NCI-H1092 (cell line): ENCODE data around the gene CAVIN4.

Source experiments
- DNase-seq: peaks from one replicate; lab custom pipeline; 2025; lab: John Stamatoyannopoulos, UW

Gene CAVIN4

DNA sequence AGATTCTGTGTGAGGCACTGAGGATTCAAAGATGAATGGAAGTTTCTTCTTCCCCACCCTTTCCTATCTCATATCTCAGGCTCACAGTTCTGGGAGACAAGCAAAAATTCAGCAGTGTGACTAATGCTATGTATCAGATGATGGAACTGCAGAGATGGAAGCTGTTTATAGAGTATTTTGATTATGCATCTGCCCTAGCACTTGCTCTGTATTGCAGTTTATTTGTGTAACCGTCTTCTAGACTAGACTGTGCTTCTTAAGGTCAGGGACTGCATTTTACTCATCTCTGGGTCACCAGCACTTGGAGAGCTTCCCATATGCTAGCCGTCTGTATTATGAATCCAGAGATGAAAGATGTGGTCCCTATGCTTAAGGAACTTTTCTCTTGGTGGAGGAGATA is 12.6 kb downstream of the CAVIN4 start:
- DNase-seq: no peak

DNA sequence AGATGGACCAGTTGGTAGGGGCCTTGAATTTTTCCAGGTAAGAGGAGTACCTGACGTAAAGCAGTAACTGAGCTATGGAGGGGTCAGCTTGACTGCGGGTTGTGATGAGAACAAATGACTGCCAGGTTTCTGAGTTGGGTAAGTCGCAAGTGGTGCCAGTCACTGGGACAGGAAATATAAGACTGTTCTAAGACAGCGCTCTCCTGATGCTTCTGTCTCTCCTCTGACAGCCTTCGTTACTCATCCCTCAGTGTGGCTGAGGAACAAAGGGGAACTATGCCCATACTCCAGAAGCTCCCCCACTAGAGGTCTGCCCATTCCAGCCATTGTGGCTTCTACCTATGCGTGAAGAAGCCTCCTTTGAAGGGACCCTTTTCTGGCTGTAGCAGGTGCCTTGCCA is 13.3 kb downstream of the CAVIN4 start:
- DNase-seq: no peak

DNA sequence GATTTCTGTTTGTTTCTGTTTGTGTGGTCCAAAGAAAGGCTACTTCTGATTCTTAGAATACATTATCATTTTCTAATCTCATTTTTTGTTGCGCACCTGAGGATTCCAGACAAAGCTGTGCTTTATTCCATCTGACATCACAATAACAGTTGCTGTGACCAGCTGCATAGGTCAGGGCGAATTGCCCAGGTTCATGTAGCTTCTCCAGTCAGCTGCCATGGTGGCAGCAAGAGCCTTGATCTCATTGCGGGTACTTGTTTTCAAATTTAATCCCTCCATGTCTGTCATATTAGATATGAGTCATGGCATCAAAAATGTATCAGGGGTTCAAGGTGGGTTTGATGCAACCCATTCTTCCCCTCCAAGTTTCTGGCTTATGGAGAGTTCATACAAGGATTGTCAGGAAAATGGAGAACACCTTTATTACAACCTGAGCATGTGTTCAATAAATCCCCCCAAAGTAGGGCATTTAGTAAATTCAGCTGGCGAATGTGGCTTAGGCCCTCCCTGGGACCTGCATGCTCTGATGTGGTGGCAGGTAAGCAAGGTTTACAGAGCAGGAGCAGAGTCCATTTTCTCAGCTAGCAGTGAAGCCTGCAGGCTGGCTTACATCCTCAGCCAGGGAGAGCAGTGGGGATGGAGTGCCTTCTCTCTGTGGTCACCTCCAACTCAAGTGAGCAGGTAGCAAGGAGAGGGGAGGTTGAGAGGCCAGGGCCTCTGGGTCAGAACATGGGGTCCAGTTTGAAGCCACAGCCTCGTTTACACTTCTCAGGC is 13.9 kb downstream of the CAVIN4 start:
- DNase-seq: no peak

DNA sequence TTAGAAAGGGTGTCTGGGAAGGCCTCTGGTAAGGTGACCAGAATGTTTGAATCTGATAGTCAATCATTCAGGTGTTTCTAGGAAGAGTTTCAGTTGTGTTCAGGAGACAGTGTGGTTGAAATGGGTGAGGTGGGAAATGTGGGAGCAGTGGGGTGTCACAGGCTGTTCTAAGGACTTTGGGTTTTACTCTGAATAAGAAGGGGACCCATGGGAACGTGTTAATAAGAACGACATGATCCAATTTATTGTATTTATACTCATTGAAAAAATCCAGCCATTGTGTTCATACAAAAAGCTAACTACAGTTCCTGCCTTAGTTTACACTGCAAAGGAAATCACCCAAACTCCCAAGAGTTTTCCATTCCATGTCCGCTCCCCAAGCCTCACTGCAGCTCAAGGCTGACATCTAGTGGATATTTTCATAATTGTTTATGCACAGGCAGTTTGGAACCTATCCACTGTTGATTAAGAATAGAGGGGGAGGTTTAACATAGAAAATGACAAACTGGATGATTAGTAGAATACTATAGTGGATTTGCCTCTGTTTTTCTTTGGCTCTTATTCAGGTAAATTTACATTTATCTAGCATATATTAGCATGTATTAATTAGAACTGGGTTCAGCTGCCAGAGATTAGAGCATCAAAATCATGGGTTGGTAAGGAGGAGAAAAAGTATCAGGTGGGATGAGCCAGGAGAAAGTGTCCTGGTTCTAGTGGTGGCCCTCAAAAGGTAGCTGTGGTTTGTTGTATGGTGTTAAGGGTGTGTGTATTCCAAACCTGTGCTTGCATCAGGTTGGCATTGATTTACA is 17.7 kb downstream of the CAVIN4 start:
- DNase-seq: peak; percentile 50

DNA sequence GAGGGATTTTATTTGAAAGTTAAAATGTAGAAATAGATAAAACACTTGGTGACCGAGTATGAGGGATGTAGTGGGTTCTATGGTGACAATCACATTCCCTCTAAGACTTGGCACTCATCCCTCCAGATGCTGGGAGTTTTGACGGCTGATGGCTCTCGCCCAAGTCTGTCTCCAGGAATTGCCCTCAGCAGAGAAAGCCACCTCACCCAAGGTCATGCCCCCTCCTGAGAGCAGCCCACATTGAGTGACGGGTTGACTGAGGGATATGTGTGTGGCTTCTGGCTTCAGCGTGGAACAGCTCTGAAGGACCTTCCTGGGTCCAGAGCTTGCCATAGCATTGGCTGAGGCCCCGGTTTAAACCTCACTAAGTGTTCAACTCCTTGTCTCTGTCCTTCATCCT is 19.4 kb downstream of the CAVIN4 start:
- no peak for DNase-seq

DNA sequence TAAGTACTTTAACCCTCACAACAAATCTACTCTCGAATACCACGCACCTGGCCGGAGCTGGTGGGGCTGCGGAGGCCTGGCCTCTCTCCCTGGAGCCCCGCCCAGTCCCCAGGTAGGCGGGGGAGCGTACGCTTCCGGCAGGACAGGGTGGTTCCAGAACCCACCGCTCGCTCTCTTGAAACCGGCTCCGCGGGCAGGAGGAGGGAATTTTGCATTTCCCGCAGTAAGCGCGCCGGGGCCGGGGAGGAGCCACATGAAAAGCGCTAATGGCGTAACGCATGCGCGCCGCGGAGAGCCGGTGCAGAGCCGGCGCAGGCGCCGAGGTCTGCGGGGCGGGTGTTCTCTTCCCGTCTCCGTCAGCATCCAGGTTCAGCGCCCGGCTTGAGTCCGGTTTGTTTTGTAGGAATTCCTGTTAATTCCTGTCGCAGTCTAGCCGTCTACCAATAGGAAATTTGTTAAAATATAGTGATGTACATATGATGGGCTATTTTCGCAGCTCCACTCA is 20.8 kb downstream of the CAVIN4 start:
- peak; percentile 87 for DNase-seq

DNA sequence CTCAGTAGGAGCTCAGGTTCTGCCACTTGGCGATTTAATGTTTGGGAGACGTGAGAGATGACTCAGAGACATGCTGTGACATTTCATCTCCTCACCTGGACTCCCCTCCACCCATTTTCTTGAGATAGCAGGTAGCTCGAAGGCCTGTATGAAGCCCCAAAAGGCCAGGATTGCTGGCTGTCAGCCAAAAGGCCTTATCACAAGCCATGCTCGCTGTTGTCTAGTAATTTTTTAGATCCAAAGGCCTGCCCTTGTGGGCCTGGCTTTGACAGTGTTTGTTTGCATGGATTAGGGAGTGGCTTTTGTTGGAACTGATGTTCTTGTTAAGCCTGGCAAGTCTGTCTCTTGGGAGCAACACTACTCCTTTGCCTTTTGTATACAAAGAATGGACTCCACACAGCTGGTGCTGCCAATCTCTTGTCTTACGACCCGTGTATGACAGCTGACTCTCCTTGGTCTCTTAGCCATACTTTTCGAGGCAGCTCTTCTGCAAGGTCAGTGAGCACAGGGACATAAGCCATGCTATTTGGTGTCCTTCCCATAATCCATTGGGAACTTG is 22.7 kb downstream of the CAVIN4 start:
- no peak for DNase-seq

DNA sequence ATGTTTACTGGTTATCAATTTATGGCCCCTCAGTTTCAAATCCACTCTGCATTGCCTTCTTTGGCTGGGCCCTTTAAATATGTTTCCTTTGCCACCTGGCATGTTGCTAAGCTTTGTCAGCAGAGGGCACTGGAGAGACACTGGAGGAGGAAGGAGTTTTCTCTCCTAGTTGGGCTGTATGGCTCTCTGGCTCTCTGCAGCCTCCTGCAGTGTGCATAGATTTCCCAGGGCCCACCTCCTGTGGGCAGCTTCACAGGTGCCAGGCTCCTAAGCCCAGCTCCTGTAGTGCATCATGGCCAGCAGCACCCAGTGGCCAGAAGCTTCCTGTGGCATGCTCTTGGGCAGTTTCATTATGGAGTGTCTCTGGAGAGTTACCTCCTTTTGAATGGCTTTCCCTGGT is 23.3 kb downstream of the CAVIN4 start:
- peak; percentile 55 for DNase-seq

DNA sequence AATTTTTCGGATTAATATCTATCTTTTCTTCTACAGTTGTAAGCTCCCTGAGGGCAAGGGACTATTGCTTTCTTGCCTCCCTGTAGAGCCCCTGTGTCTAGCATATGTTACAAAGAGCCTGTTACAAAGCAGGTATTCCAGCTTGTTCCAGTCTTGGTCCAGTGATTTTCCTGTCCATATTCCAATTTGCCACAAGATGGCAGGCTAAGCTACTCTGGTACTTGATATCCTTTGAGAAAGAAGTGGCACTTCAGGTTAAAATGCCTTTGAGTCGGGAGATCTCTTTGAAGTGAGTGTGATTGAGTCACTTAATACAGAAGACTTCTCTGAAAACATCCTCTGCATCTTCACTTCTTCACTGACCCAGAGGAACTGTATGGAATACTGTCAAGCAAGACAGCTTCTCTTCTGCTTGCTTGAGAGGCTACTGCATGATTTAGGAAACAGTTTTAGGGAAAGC is 24.5 kb downstream of the CAVIN4 start:
- DNase-seq: peak; percentile 50

DNA sequence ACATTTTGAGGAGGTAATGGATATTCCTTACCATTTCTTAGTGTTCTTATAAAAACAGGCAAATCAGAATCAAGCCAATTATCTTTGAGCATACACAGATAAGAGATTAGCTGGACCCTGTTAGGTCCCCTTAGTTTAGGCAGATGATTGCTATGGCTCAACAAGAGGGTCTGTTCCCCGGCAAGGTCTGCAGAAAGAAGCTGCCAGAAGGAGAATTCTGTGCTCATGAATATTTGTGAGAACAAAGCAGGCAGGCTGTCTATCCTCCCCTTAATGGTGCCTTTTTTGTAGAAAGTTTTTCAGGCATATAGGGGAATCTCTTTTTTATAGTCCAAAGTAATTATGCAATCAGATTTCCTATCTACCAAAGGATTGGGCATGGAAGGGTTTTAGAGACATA is 27.5 kb downstream of the CAVIN4 start:
- no peak for DNase-seq

DNA sequence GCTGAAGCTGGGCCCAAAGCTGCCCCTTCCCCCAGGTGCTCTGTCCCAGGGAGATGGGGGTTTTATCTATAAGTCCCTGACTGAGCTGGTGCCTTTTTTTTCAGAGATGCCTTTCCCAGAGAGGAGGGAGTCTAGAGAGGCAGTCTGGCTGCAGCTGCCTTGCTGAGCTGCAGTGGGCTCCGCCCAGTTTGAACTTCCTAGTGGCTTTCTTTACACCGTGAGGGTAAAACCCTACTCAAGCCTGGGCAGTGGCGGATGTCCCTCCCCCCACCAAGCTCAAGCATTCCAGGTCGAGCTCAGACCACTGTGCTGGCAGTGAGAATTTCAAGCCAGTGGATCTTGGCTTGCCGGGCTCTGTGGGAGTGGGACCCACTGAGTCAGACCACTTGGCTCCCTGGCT is 41.3 kb downstream of the CAVIN4 start:
- DNase-seq: no peak

DNA sequence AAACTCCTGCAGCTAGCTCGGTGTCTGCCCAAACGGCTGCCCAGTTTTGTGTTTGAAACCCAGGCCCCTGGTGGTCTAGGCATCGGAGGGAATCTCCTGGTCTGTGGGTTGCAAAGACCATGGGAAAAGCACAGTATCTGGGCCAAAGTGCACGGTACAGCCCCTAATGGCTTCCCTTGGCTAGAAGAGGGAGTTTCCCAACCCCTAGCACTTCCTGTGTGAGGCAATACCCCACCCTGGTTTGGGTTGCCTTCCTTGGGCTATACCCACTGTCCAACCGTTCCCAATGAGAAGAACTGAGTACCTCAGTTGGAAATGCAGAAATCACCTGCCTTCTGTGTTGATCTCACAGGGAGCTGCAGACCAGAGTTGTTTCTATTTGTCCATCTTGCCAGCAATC is 41.8 kb downstream of the CAVIN4 start:
- no peak for DNase-seq

DNA sequence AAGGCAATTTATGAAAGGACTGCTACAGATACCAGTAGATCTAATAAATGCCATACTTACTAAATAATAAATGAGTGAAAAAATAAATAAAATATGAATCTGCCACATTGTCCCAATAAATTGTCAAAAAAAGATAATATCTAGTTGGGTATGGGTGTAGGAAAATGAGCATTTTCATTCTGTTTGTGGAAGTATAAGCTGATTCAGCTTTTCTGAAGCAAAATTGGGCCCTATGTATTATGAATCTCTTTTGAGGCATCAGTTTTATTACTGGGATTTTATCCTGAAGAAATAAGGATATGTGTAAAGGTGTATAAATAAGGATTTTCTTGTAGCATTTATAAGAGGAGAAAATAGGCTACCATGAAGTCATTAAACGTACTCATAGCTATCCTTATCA is 46.1 kb downstream of the CAVIN4 start:
- DNase-seq: no peak

DNA sequence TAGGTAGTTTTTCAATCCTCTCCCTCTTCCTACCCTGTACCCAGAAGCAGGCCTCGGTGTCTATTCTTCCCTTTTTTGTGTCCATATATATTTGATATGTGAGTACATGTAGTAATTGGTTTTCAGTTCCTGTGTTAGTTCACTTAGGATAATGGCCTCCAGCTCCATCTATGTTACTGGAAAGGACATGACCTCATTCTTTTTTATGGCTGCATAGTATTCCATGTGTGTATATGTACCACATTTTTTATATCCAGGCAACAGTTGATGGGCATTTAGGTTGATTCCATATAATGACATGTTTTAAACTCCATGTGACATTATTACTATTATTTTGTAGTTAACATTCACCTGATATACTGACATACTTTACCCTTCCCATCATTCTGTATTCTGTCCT is 49.1 kb downstream of the CAVIN4 start:
- no peak for DNase-seq

DNA sequence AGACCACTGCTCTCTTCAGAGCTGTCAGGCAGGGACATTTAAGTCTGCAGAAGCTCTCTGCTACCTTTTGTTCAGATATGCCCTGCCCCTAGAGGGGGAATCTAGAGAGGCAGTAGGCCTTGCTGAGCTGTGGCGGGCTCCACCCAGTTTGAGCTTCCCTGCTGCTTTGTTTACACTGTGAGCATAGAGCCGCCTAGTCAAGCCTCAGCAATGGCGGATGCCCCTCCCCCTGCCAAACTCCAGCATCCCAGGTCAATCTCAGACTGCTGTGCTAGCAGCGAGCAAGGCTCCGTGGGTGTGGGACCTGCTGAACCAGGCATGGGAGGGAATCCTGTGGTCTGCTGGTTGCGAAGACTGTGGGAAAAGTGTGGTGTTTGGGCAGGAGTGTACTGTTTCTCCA is 59.9 kb downstream of the CAVIN4 start:
- DNase-seq: no peak
